ENCODE data around the gene C2CD2.

C2CD2 gene

DNA sequence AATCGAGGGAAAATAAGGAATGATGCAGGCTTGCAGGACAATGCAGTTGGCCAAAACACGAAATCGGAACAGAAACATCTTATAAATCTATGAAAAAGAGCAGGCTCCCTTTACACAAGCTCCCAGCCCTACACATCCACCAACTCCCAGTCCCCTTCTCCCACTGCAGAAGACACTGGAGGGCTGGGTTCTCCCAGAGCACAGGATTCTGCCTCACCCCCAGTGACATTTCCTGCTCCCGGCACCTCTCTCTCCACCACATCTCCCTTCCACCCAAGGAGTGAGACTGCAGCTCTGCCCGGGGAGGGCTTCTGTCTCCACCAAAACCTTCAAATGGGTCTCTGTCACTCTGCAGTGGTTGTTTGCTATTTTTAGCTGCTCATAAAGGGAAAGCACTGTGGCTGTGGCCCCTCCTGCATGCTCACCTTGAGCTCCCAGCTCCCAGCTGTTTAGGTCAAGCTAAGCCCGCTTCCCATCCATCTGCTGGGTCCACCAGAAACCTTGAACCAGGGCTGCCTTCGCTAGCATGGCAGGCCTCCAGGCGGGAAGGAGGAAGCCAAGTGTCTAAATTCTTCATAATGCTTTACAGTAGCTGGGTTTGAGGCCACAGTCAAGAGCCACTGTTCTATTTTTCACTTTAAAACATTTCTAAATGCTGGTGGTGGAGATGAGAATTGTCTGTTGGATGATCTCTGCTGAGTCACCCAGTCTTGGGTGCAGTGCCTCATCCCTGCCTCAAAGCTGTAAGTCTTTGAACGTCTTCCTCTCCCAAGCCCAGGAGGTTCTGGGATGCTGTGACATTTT lies 3.3 kb upstream of the C2CD2 start:
- no peak overlapping the region for H2AFZ ChIP-seq (ENCODE audit: low read depth, low read length)
- H3K4me2 ChIP-seq (ENCODE audit: low read length), result no peak overlapping the region

DNA sequence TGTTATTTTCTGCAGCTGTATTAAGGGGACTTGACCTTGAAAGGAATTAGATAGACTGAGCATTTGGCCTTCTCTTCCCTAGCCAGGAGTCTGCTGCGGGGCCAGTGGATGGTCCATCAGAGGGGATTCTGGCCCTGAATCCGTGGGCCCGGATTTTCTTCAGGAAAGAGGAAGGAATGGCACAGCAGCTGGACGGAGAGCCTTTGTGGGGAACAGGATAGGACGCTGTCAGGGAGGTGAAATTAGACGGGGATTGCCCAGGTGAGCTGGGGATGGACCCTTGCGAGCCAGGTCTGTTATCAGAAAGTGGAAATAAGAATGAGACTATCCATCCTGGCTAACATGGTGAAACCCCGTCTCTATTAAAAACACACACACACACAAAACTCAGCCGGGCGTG lies 1.7 kb upstream of the C2CD2 start:
- H3K36me3 ChIP-seq (replicated peaks; ENCODE audit: low read depth, low read length), result no peaks in the 10 kb centered on the region
- no peaks in the 10 kb centered on the region for H3K79me2 ChIP-seq (ENCODE audit: low read length)
- TF ChIP-seq, protein P1, sequence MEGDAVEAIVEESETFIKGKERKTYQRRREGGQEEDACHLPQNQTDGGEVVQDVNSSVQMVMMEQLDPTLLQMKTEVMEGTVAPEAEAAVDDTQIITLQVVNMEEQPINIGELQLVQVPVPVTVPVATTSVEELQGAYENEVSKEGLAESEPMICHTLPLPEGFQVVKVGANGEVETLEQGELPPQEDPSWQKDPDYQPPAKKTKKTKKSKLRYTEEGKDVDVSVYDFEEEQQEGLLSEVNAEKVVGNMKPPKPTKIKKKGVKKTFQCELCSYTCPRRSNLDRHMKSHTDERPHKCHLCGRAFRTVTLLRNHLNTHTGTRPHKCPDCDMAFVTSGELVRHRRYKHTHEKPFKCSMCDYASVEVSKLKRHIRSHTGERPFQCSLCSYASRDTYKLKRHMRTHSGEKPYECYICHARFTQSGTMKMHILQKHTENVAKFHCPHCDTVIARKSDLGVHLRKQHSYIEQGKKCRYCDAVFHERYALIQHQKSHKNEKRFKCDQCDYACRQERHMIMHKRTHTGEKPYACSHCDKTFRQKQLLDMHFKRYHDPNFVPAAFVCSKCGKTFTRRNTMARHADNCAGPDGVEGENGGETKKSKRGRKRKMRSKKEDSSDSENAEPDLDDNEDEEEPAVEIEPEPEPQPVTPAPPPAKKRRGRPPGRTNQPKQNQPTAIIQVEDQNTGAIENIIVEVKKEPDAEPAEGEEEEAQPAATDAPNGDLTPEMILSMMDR (IDR thresholded peaks at IDR 0.05; ENCODE audit: low read depth, low read length), result no peak
- TF ChIP-seq EZH2phosphoT487 (IDR thresholded peaks at IDR 0.05; ENCODE audit: low read depth), result no peak
- H3K27me3 ChIP-seq (ENCODE audit: low read depth, low read length), result no peaks in the 10 kb centered on the region
- H4K20me1 ChIP-seq (ENCODE audit: insufficient read depth, low read length), result no peaks in the 10 kb centered on the region
- H2AFZ ChIP-seq (ENCODE audit: low read depth, low read length), result no peak overlapping the region
- no peaks in the 10 kb centered on the region for H3K9me3 ChIP-seq (ENCODE audit: insufficient read depth, low read length)
- peak overlapping the region; percentile 14; the same call in 1 of the 2 replicates for H3K4me2 ChIP-seq (ENCODE audit: low read length)
- H3K4me1 ChIP-seq (ENCODE audit: low read length), result peaks cover 2% of the 10 kb centered on the region; the same call in 1 of the 2 replicates
- no peak overlapping the region for H3K27ac ChIP-seq (ENCODE audit: low read length)
- no peak overlapping the region for H3K9ac ChIP-seq (ENCODE audit: low read length)
- H3K4me3 ChIP-seq (ENCODE audit: low read length), result no peak overlapping the region

More for the DNA sequence above, 3.3 kb upstream of the C2CD2 start:
- Histone ChIP-seq H3K4me1 (ENCODE audit: low read length) (peaks cover 2% of the 10 kb centered on the region; the same call in 1 of the 2 replicates), H3K36me3 (replicated peaks; ENCODE audit: low read depth, low read length) (no peaks in the 10 kb centered on the region), H3K9ac (ENCODE audit: low read length) (no peak overlapping the region), H3K9me3 (ENCODE audit: insufficient read depth, low read length) (no peaks in the 10 kb centered on the region), H3K27ac (ENCODE audit: low read length) (no peak overlapping the region), H3K27me3 (ENCODE audit: low read depth, low read length) (0 out of 2 replicates have a peak, but pooled peaks cover 6% of the 10 kb centered on the region), H4K20me1 (ENCODE audit: insufficient read depth, low read length) (no peaks in the 10 kb centered on the region), H3K79me2 (ENCODE audit: low read length) (no peaks in the 10 kb centered on the region), H3K4me3 (ENCODE audit: low read length) (no peak overlapping the region)
- no peak for TF ChIP-seq EZH2phosphoT487 (IDR thresholded peaks at IDR 0.05; ENCODE audit: low read depth)
- TF ChIP-seq, protein P1 (IDR thresholded peaks at IDR 0.05; ENCODE audit: low read depth, low read length), result no peak

DNA sequence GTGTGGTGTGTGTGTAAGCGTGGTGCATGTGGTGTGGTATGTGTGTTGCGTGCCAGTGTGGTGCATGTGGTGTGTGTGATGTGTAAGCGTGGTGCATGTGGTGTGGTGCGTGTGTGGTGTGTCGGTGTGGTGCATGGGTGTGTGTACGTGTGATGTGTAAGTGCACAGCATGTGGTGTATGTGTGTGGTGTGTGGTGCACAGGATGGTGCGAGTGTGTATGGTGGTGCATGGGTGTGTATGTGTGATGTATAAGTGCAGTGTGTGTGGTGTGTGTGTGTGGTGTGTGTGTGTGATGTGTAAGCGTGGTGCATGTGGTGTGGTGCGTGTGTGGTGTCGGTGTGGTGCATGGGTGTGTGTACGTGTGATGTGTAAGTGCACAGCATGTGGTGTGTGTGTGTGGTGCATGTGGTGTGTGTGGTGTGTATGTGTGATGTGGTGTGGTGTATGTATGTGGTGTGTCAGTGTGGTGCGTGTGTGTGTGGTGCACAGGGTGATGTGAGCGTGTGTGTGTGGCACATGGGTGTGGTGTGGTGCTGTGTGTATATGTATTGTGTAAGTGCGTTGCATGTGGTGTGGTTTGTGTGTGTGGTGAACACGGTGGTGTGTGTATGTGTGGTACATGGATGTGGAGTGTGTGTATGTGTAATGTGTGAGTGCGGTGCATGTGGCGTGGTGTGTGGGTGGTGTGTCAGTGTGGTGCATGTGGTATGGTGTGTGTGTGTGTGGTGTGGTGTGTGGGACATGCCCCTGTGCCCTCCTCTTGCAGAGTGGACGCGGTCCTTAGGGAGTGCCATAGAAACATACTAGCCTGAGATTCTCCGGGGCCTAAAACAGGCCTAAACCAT lies 1.1 kb upstream of the C2CD2 start:
- Histone ChIP-seq H2AFZ (ENCODE audit: low read depth, low read length) (no peak overlapping the region), H3K9ac (ENCODE audit: low read length) (no peak overlapping the region)

More for the DNA sequence above, 1.1 kb upstream of the C2CD2 start:
- TF ChIP-seq EZH2phosphoT487 (IDR thresholded peaks at IDR 0.05; ENCODE audit: low read depth), result no peak
- TF ChIP-seq, protein P1 (IDR thresholded peaks at IDR 0.05; ENCODE audit: low read depth, low read length), result no peak
- Histone ChIP-seq H4K20me1 (ENCODE audit: insufficient read depth, low read length) (no peaks in the 10 kb centered on the region), H3K36me3 (replicated peaks; ENCODE audit: low read depth, low read length) (no peaks in the 10 kb centered on the region), H3K4me2 (ENCODE audit: low read length) (no peak overlapping the region), H3K79me2 (ENCODE audit: low read length) (no peaks in the 10 kb centered on the region), H3K27ac (ENCODE audit: low read length) (no peak overlapping the region), H3K4me3 (ENCODE audit: low read length) (no peak overlapping the region), H3K27me3 (ENCODE audit: low read depth, low read length) (no peaks in the 10 kb centered on the region), H3K9me3 (ENCODE audit: insufficient read depth, low read length) (no peaks in the 10 kb centered on the region), H3K4me1 (ENCODE audit: low read length) (peaks cover 2% of the 10 kb centered on the region; the same call in 1 of the 2 replicates)
